GM12878 (cell line): Measurements from ENCODE around the gene DKKL1. TPM values are rescaled to one million over a fixed set of nuclear protein-coding genes. Genes with fewer than 3 reads are reported as not detected.

Experiments
- ATAC-seq: fragments of 200-7000 bp; cut with Tn5 transposase; 3 replicates; pipeline ENCODE4 v1.9.1; 2020; ENCODE audit warnings: mild to moderate bottlenecking, moderate library complexity
- BruUV-seq: library from RNA; stranded (reverse); fragments of 400-500 nt; replicated peaks from 2 replicates; lab custom pipeline; 2021; lab: Mats Ljungman, UMichigan
- CTCF ChIA-PET: fragments of 300-600 bp; sonication (Branson Sonifier 250); formaldehyde crosslinking; extraction: SDS; loops from one replicate; lab custom pipeline; 2021; ENCODE audit warnings: inconsistent platforms; lab: Yijun Ruan, JAX
- POLR2A ChIA-PET: fragments of 350-600 bp; formaldehyde crosslinking; extraction: SDS; loops from one replicate; lab custom pipeline; 2021; ENCODE audit warnings: inconsistent platforms; lab: Charles Lee
- RAD21 ChIA-PET: fragments of 300-600 bp; sonication (Branson Sonifier 250); formaldehyde crosslinking; loops from one replicate; lab custom pipeline; 2023; ENCODE audit warnings: antibody characterized with exemption; ENCODE audit not compliant: unreplicated experiment; lab: Charles Lee
- SMC1A ChIA-PET: fragments of 300-600 bp; sonication (Branson Sonifier 250); formaldehyde crosslinking; loops from one replicate; lab custom pipeline; 2023; ENCODE audit not compliant: unreplicated experiment, uncharacterized antibody; lab: Charles Lee
- DNase-seq: peaks from one replicate; pipeline ENCODE4 v3.0.0-alpha.2; 2011; ENCODE audit warnings: low read depth, low spot score
- FAIRE-seq: peaks from 3 replicates; lab custom pipeline; 2011; peaks lifted over from hg19 to GRCh38; lab: Jason Lieb, UNC
- H2AFZ ChIP-seq: 2 replicates; pipeline ENCODE4 v1.6.0; 2011; ENCODE audit warnings: low read depth, low read length, control low read depth; ENCODE audit not compliant: control insufficient read depth
- H3K27ac ChIP-seq: 2 replicates; pipeline ENCODE4 v1.5.1; 2011; ENCODE audit warnings: control low read depth; ENCODE audit not compliant: control insufficient read depth, insufficient read depth
- H3K27me3 ChIP-seq, 2 experiments: replicated peaks in 1 of 2; 2 replicates each; pipeline versions ENCODE4 v1.6.0 to v1.6.1; 2011; ENCODE audit warnings: low read length in 1 of 2; ENCODE audit not compliant: control insufficient read depth in 2 of 2, insufficient read depth in 2 of 2
- H3K36me3 ChIP-seq, 2 experiments: 2 replicates each; pipeline ENCODE4 v1.5.1; 2011; ENCODE audit warnings: low read length in 1 of 2; ENCODE audit not compliant: control insufficient read depth in 2 of 2, insufficient read depth in 2 of 2
- H3K4me1 ChIP-seq: 2 replicates; pipeline ENCODE4 v1.6.1; 2011; ENCODE audit warnings: mild to moderate bottlenecking, low read length, moderate library complexity, mixed read lengths; ENCODE audit not compliant: control insufficient read depth, insufficient read depth
- H3K4me2 ChIP-seq: 2 replicates; pipeline ENCODE4 v1.6.0; 2011; ENCODE audit warnings: control low read depth; ENCODE audit not compliant: control insufficient read depth, insufficient read depth
- H3K4me3 ChIP-seq: fragments of 200-600 bp; sonication (generic); 2 replicates; pipeline ENCODE4 v1.5.1; 2016
- H3K79me2 ChIP-seq: 2 replicates; pipeline ENCODE4 v1.6.0; 2011; ENCODE audit warnings: low read length; ENCODE audit not compliant: control insufficient read depth, insufficient read depth
- H3K9ac ChIP-seq: 2 replicates; pipeline ENCODE4 v1.8.0; 2011; ENCODE audit warnings: low read length, control low read depth, mixed read lengths; ENCODE audit not compliant: control insufficient read depth, insufficient read depth
- H3K9me3 ChIP-seq: replicated peaks from 3 replicates; pipeline ENCODE4 v1.5.1; 2011; ENCODE audit warnings: mild to moderate bottlenecking, low read length; ENCODE audit not compliant: control insufficient read depth, insufficient read depth
- H4K20me1 ChIP-seq: 2 replicates; pipeline ENCODE4 v1.6.0; 2011; ENCODE audit not compliant: control insufficient read depth, insufficient read depth
- CREB1 ChIP-seq: IDR thresholded peaks from 2 replicates; pipeline ENCODE4 v1.6.1; 2012; ENCODE audit warnings: low read depth, mild to moderate bottlenecking, inconsistent platforms
- FOXK2 ChIP-seq: fragments of 450-650 bp; IDR thresholded peaks from 2 replicates; pipeline ENCODE4 v1.6.1; 2017; ENCODE audit warnings: mild to moderate bottlenecking, moderate library complexity
- KAT2A ChIP-seq: conservative IDR thresholded peaks from 2 replicates; pipeline ENCODE4 v1.6.1; 2011; ENCODE audit warnings: low read depth, low read length; ENCODE audit not compliant: control insufficient read depth
- KLF5 ChIP-seq: fragments of 450-650 bp; IDR thresholded peaks from 2 replicates; pipeline ENCODE4 v1.6.1; 2014; ENCODE audit warnings: mild to moderate bottlenecking; ENCODE audit not compliant: partially characterized antibody
- MYB ChIP-seq: fragments of 150-350 bp; IDR thresholded peaks from 2 replicates; pipeline ENCODE4 v1.6.1; 2014; ENCODE audit warnings: mild to moderate bottlenecking, low read depth, low read length, borderline replicate concordance
- MYC ChIP-seq: IDR thresholded peaks from 2 replicates; pipeline ENCODE4 v1.6.1; 2011; ENCODE audit warnings: mild to moderate bottlenecking, low read length, moderate library complexity, inconsistent platforms; ENCODE audit not compliant: insufficient read depth, insufficient replicate concordance, insufficient read length, severe bottlenecking
- NR2C2 ChIP-seq: IDR thresholded peaks from 2 replicates; pipeline ENCODE4 v1.6.1; 2011; ENCODE audit warnings: borderline replicate concordance, low read depth; ENCODE audit not compliant: control insufficient read depth, insufficient read length
- PAX8 ChIP-seq: fragments of 450-650 bp; IDR thresholded peaks from 2 replicates; pipeline ENCODE4 v1.6.1; 2017; ENCODE audit warnings: mild to moderate bottlenecking, moderate library complexity
- PML ChIP-seq: IDR thresholded peaks from 2 replicates; pipeline ENCODE4 v1.6.1; 2012; ENCODE audit warnings: low read length, inconsistent platforms
- SKIL ChIP-seq: fragments of 450-650 bp; IDR thresholded peaks from 2 replicates; pipeline ENCODE4 v1.6.1; 2017; ENCODE audit warnings: mild to moderate bottlenecking, low read depth, inconsistent platforms; ENCODE audit not compliant: poor library complexity, severe bottlenecking
- TAF1 ChIP-seq: IDR thresholded peaks from 2 replicates; pipeline ENCODE4 v1.6.1; 2011; ENCODE audit warnings: mild to moderate bottlenecking, low read depth, low read length, borderline replicate concordance
- ZBTB4 ChIP-seq: fragments of 450-650 bp; formaldehyde crosslinking; IDR thresholded peaks from 2 replicates; pipeline ENCODE4 v1.4.0; 2022; ENCODE audit warnings: mild to moderate bottlenecking, moderate library complexity
- WGBS: methylation state at CpG from one replicate; pipeline ENCODE4 v1.1.6; 2016; ENCODE audit warnings: low lambda C conversion rate; ENCODE audit not compliant: insufficient replicate concordance, insufficient coverage; ENCODE audit errors: missing lambda C conversion rate; 5-methylcytosine and 5-hydroxymethylcytosine counted together
- in situ Hi-C: fragments of 300-500 bp; cut with MboI; formaldehyde crosslinking; loops from 9 replicates; pipeline ENCODE4 v1.14.3; 2018; ENCODE audit warnings: mixed read lengths
- intact Hi-C: fragments of 100-400 bp; cut with micrococcal nuclease; formaldehyde crosslinking; loops from one replicate; pipeline ENCODE4 v1.14.2; 2022; ENCODE audit not compliant: unreplicated experiment
- polyA plus RNA-seq, 11 experiments: library from polyadenylated mRNA; depleted of rRNA in 4 of 11; unstranded in 6 of 11; stranded (reverse) in 5 of 11; fragments of >200 nt; fragmentation: Nextera tagmentation in 4 of 11; fragmentation: Illumina TruSeq in 1 of 11; extraction: Ambion mirVana in 4 of 11; extraction: Trizol in 1 of 11; gene quantifications; 1 replicate in 1 of 11; 2 replicates in 10 of 11; pipeline versions ENCODE4 v1.2.1 to v1.2.3, GENCODE V29; 2011 to 2016; ENCODE audit warnings: inconsistent platforms in 2 of 11, missing spikeins in 2 of 11, low read depth in 1 of 11
- total RNA-seq, 4 experiments: library from RNA; depleted of rRNA in 3 of 4; stranded (reverse); fragments of >200 nt in 3 of 4; fragmentation: Illumina TruSeq in 1 of 4; extraction: Trizol in 1 of 4; gene quantifications; 2 replicates each; pipeline versions ENCODE4 v1.2.1 to v1.2.3, GENCODE V29; 2013 to 2021
- TF ChIP-seq, protein P1 (sequence below): fragments of 450-650 bp; IDR thresholded peaks from 2 replicates; pipeline ENCODE4 v1.6.1; 2017; ENCODE audit warnings: mild to moderate bottlenecking, moderate library complexity
- TF ChIP-seq, protein P2 (sequence below): IDR thresholded peaks from 2 replicates; pipeline ENCODE4 v1.6.1; 2012; ENCODE audit warnings: low read depth, low read length, improper control_type of control experiment

The DKKL1 gene
- total and polyA plus RNA-seq, 10 of the 15 experiments (the other 5 are each of a cell fraction or from before 2014, with no cell fraction given), result not detected

GRCh38 chr19:49398931-49399330, 35.3 kb downstream of the DKKL1 start:
- ChIA-PET CTCF (no interaction called here), POLR2A (no interaction called here), RAD21 (no interaction called here), SMC1A (interaction anchor here (1.7 kb wide), 1 partner anchor 16 kb away, joined by 4 read pairs; no protein-coding TSS in a partner anchor)
- ATAC-seq (no peak), FAIRE-seq (no peak), DNase-seq (no peak)
- Histone ChIP-seq H3K36me3 (no peaks in the 10 kb centered on the region), H3K9ac (no peak overlapping the region), H3K4me2 (no peak overlapping the region), H3K27me3 (no peaks in the 10 kb centered on the region), H2AFZ (no peak overlapping the region), H3K27ac (no peak overlapping the region), H4K20me1 (no peaks in the 10 kb centered on the region), H3K79me2 (no peaks in the 10 kb centered on the region), H3K4me3 (no peak overlapping the region), H3K4me1 (peaks cover 4% of the 10 kb centered on the region), H3K9me3 (no peaks in the 10 kb centered on the region)
- BruUV-seq, result no TSS peak
- intact Hi-C loops, result no loop called here
- in situ Hi-C loops, result no loop called here
- WGBS, result 56% methylated on average over 5 of the region's 6 CpGs
- no peak for TF ChIP-seq KAT2A
- TF ChIP-seq, protein P1, sequence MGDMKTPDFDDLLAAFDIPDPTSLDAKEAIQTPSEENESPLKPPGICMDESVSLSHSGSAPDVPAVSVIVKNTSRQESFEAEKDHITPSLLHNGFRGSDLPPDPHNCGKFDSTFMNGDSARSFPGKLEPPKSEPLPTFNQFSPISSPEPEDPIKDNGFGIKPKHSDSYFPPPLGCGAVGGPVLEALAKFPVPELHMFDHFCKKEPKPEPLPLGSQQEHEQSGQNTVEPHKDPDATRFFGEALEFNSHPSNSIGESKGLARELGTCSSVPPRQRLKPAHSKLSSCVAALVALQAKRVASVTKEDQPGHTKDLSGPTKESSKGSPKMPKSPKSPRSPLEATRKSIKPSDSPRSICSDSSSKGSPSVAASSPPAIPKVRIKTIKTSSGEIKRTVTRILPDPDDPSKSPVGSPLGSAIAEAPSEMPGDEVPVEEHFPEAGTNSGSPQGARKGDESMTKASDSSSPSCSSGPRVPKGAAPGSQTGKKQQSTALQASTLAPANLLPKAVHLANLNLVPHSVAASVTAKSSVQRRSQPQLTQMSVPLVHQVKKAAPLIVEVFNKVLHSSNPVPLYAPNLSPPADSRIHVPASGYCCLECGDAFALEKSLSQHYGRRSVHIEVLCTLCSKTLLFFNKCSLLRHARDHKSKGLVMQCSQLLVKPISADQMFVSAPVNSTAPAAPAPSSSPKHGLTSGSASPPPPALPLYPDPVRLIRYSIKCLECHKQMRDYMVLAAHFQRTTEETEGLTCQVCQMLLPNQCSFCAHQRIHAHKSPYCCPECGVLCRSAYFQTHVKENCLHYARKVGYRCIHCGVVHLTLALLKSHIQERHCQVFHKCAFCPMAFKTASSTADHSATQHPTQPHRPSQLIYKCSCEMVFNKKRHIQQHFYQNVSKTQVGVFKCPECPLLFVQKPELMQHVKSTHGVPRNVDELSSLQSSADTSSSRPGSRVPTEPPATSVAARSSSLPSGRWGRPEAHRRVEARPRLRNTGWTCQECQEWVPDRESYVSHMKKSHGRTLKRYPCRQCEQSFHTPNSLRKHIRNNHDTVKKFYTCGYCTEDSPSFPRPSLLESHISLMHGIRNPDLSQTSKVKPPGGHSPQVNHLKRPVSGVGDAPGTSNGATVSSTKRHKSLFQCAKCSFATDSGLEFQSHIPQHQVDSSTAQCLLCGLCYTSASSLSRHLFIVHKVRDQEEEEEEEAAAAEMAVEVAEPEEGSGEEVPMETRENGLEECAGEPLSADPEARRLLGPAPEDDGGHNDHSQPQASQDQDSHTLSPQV, result no peak
- TF ChIP-seq, protein P2, sequence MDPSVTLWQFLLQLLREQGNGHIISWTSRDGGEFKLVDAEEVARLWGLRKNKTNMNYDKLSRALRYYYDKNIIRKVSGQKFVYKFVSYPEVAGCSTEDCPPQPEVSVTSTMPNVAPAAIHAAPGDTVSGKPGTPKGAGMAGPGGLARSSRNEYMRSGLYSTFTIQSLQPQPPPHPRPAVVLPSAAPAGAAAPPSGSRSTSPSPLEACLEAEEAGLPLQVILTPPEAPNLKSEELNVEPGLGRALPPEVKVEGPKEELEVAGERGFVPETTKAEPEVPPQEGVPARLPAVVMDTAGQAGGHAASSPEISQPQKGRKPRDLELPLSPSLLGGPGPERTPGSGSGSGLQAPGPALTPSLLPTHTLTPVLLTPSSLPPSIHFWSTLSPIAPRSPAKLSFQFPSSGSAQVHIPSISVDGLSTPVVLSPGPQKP, result no peak
- no peak for TF ChIP-seq SKIL
- no peak for TF ChIP-seq FOXK2
- TF ChIP-seq NR2C2, result no peak
- no peak for TF ChIP-seq PML
- TF ChIP-seq PAX8, result no peak
- TF ChIP-seq ZBTB4 (CRISPR knock-in tag), result no peak
- TF ChIP-seq KLF5, result no peak
- no peak for TF ChIP-seq CREB1
- no peak for TF ChIP-seq MYB
- no peak for TF ChIP-seq MYC
- TF ChIP-seq TAF1, result no peak
